IMR-90 (cell line): ENCODE data around the gene CHMP4A.

Experiments used
- POLR2A ChIP-seq: IDR thresholded peaks from 2 replicates; pipeline ENCODE4 v1.6.1; 2012; ENCODE audit warnings: mild to moderate bottlenecking, low read depth, low read length
- RFX5 ChIP-seq: IDR thresholded peaks from 2 replicates; pipeline ENCODE4 v1.8.0; 2012; ENCODE audit warnings: low read depth, mild to moderate bottlenecking, low read length, moderate library complexity
- TF ChIP-seq, protein P1 (sequence below): conservative IDR thresholded peaks from 2 replicates; pipeline ENCODE4 v1.5.1; 2012; ENCODE audit warnings: mild to moderate bottlenecking, low read depth, low read length, improper control_type of control experiment

DNA sequence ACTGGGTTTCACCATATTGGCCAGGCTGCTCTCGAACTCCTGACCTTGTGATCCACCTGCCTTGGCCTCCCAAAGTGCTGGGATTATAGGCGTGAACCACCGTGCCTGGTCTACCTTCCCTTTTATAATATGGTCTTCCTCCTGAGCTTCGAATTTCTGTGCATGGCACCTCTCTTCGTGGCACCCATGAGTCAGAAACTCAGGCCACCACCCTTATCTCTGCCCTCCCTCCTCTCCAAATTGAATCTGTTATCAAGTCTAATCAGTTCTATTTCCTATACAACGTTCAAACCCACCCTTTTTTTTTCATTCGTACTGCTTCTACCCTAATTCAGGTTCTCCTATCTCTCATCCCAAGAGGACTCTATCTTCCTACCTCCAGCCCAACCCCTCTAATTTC is 34.1 kb upstream of the CHMP4A start:
- TF ChIP-seq RFX5: no peak
- TF ChIP-seq, protein P1, sequence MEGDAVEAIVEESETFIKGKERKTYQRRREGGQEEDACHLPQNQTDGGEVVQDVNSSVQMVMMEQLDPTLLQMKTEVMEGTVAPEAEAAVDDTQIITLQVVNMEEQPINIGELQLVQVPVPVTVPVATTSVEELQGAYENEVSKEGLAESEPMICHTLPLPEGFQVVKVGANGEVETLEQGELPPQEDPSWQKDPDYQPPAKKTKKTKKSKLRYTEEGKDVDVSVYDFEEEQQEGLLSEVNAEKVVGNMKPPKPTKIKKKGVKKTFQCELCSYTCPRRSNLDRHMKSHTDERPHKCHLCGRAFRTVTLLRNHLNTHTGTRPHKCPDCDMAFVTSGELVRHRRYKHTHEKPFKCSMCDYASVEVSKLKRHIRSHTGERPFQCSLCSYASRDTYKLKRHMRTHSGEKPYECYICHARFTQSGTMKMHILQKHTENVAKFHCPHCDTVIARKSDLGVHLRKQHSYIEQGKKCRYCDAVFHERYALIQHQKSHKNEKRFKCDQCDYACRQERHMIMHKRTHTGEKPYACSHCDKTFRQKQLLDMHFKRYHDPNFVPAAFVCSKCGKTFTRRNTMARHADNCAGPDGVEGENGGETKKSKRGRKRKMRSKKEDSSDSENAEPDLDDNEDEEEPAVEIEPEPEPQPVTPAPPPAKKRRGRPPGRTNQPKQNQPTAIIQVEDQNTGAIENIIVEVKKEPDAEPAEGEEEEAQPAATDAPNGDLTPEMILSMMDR: no peak
- TF ChIP-seq POLR2A: no peak
